Brain microvascular endothelial cell (primary cell): ENCODE results near the gene HES3.

Experiments used
- DNase-seq: peaks from one replicate; pipeline ENCODE4 v3.0.0-alpha.2; 2020
- H3K27ac ChIP-seq: fragments of 250-450 bp; sonication (Bioruptor Pico); 2 replicates; pipeline ENCODE4 v1.5.1; 2020; ENCODE audit warnings: mild to moderate bottlenecking, moderate library complexity
- H3K27me3 ChIP-seq: fragments of 250-450 bp; sonication (Bioruptor Pico); replicated peaks from 2 replicates; pipeline ENCODE4 v1.5.1; 2020; ENCODE audit warnings: mild to moderate bottlenecking
- H3K36me3 ChIP-seq: fragments of 250-450 bp; sonication (Bioruptor Pico); replicated peaks from 2 replicates; pipeline ENCODE4 v1.5.1; 2020; ENCODE audit warnings: mild to moderate bottlenecking
- H3K4me3 ChIP-seq: 2 replicates; pipeline ENCODE4 v1.5.1; 2011; ENCODE audit warnings: low read depth, mild to moderate bottlenecking, control low read depth, low read length, moderate library complexity
- in situ Hi-C: cut with HindIII; loops from 2 replicates; pipeline ENCODE4 v1.10.0; 2017; ENCODE audit warnings: low sequenced_read_pairs, low pct_ligation_motif_present
- TF ChIP-seq, protein P1 (sequence below): IDR thresholded peaks from 2 replicates; pipeline ENCODE4 v1.5.1; 2011; ENCODE audit warnings: low read depth, mild to moderate bottlenecking, moderate library complexity, low read length, control low read depth, inconsistent platforms; ENCODE audit errors: missing control alignments

Gene HES3

DNA sequence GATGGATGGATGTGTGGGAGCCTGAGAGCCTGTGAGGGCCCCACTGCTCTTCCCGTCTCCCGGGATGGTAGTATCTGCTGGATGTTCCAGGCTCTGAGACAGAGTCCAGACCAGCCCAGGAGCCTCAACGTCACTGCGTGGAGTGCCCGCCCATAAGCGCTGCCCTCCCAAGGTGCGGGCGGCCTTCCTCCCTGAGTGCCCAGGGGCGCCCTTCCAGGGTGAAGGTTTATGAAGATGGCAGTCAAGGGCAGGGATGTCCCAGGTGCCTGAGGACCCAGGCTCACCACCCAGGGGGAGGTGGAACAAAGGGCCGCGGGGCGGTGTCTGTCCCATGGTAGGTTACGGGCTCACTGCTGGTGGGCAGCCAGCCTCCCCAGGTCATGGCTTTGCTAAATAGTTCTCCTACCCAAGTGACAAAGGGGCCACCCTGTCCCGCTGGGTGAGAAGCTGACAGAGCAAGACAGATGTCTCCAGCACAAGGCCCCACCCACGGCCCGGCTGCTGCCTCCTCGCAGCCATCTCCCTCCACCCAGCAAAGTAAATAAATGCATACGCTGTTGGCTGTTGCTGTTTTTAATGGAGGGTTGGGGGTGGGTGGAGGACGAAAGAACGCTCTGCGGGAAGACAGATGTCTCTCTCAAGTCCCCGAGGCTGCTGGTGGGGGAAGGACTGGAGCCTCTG, 25.9 kb downstream of the HES3 start:
- no peaks in the 10 kb centered on the region for H3K27me3 ChIP-seq
- no peak for DNase-seq
- H3K27ac ChIP-seq, result no peak overlapping the region
- no peaks in the 10 kb centered on the region for H3K36me3 ChIP-seq
- in situ Hi-C loops, result no loop called here
- H3K4me3 ChIP-seq, result no peak overlapping the region
- TF ChIP-seq, protein P1, sequence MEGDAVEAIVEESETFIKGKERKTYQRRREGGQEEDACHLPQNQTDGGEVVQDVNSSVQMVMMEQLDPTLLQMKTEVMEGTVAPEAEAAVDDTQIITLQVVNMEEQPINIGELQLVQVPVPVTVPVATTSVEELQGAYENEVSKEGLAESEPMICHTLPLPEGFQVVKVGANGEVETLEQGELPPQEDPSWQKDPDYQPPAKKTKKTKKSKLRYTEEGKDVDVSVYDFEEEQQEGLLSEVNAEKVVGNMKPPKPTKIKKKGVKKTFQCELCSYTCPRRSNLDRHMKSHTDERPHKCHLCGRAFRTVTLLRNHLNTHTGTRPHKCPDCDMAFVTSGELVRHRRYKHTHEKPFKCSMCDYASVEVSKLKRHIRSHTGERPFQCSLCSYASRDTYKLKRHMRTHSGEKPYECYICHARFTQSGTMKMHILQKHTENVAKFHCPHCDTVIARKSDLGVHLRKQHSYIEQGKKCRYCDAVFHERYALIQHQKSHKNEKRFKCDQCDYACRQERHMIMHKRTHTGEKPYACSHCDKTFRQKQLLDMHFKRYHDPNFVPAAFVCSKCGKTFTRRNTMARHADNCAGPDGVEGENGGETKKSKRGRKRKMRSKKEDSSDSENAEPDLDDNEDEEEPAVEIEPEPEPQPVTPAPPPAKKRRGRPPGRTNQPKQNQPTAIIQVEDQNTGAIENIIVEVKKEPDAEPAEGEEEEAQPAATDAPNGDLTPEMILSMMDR, result no peak

DNA sequence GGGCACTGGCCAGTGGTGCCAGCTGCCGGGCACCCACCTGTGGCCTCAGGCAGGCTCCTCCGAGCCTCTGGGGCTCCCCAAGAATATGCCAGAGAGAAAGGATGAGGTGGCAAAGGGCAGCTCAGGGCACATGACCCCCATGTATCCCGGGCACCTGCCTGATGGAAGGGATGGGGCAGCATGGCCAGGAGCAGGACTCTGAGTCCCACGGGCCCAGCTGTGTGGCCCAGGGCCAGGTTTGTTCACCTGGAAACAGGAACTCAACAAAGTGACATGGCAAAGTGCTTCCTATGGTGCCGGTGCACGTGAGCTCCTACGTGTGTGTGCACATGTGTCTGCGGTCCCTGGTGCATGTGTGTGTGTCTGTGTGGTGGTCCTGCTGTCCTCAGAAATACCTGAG, 26.4 kb downstream of the HES3 start:
- Histone ChIP-seq H3K36me3 (no peaks in the 10 kb centered on the region), H3K27me3 (no peaks in the 10 kb centered on the region), H3K4me3 (no peak overlapping the region), H3K27ac (no peak overlapping the region)
- in situ Hi-C loops, result no loop called here
- DNase-seq, result no peak
- TF ChIP-seq, protein P1, result no peak

DNA sequence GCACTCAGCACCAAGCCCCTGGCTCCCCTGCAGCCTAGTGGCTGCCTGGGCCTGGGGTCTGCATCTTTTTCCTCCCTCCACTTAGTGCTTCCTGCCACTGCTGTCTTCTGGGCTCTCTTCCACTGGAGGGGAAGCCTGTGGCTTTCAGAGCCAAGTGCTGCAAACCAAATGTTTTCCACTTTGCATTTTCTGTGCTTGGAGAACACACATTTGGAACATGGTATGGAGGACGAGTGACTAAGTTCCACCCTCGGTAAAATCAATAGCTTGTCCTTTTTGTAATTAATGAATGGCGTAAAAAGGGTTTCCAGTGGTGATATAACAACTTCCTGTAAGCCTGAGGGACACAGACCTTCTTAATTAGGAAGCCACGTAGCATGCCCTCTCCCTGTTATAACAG, 27.0 kb downstream of the HES3 start:
- H3K27ac ChIP-seq, result no peak overlapping the region
- H3K36me3 ChIP-seq, result no peaks in the 10 kb centered on the region
- H3K4me3 ChIP-seq, result no peak overlapping the region
- TF ChIP-seq, protein P1, result no peak
- DNase-seq, result no peak
- in situ Hi-C loops, result no loop called here
- H3K27me3 ChIP-seq, result no peaks in the 10 kb centered on the region

DNA sequence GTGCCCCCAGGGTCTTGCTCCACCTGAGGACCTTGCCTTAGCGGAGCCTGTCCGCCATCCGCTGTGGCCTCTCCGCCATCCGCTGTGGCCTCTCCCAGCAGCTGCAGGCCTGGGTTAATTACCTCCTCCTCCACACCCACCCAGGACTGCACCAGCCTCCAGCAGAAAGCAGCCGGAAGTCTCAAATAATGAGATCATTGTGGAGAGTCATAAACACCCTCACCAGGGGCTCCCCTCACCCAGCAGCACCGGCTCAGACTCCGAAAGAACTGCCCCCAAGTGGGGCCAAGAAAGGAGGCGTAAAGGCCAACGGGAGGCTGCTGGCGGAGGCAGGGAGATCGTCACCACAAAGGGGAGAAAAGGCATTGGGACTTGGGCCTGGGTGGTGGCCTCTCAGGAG, 27.6 kb downstream of the HES3 start:
- DNase-seq, result no peak
- Histone ChIP-seq H3K36me3 (no peaks in the 10 kb centered on the region), H3K27me3 (no peaks in the 10 kb centered on the region)

DNA sequence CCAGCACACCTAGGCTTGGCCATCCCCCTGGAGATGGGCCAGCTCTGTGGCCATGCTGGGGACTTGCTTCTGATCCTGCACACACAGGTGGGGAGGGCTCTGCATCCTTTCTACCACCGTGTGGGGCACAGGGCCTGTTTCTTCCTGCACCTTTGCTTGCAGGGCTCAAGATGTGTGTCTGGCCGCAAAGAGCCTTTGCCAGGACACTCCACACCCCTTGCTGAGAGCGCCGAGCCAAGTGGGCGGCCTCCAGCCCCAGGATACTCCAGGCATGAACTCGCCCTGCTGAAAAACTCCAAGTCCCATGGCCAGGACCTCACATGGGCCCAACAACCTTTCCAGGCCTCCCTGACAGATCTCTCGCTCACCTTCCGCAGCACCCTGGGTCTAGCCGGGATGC, 28.5 kb downstream of the HES3 start:
- H3K4me3 ChIP-seq, result no peak overlapping the region
- no peak for DNase-seq
- in situ Hi-C loops, result no loop called here

More for the DNA sequence above, 27.6 kb downstream of the HES3 start:
- no peak overlapping the region for H3K27ac ChIP-seq
- no peak overlapping the region for H3K4me3 ChIP-seq
- TF ChIP-seq, protein P1, result no peak
- in situ Hi-C loops, result no loop called here

More for the DNA sequence above, 28.5 kb downstream of the HES3 start:
- H3K36me3 ChIP-seq, result no peaks in the 10 kb centered on the region
- H3K27ac ChIP-seq, result no peak overlapping the region
- TF ChIP-seq, protein P1, result no peak
- H3K27me3 ChIP-seq, result no peaks in the 10 kb centered on the region
